Keratinocyte (primary cell): Measurements from ENCODE around the gene IL1RAPL2. TPM values are rescaled to one million over a fixed set of nuclear protein-coding genes. Genes with fewer than 3 reads are reported as not detected.

Experiments
- DNase-seq: peaks from one replicate; pipeline ENCODE4 v3.0.0-alpha.2; 2011; ENCODE audit warnings: low read depth, missing footprints, low spot score
- FAIRE-seq: peaks from 2 replicates; lab custom pipeline; 2011; peaks lifted over from hg19 to GRCh38; lab: Jason Lieb, UNC
- H2AFZ ChIP-seq: 2 replicates; pipeline ENCODE4 v1.6.0; 2012; ENCODE audit warnings: low read length, control low read depth, inconsistent platforms; ENCODE audit not compliant: control insufficient read depth
- H3K27ac ChIP-seq: 2 replicates; pipeline ENCODE4 v1.5.1; 2011; ENCODE audit warnings: low read length; ENCODE audit not compliant: control insufficient read depth, insufficient read depth
- H3K27me3 ChIP-seq: 3 replicates; pipeline ENCODE4 v1.6.0; 2011; ENCODE audit warnings: low read length; ENCODE audit not compliant: control insufficient read depth, insufficient read depth; ENCODE audit errors: extremely low read depth
- H3K36me3 ChIP-seq, 2 experiments: 2 replicates in 1 of 2; 3 replicates in 1 of 2; pipeline ENCODE4 v1.5.1; 2011; ENCODE audit warnings: low read length in 2 of 2, mild to moderate bottlenecking in 1 of 2; ENCODE audit not compliant: control insufficient read depth in 2 of 2, insufficient read depth in 2 of 2; ENCODE audit errors: extremely low read depth in 1 of 2
- H3K4me1 ChIP-seq: 3 replicates; pipeline ENCODE4 v1.5.1; 2011; ENCODE audit warnings: low read length; ENCODE audit not compliant: control insufficient read depth, insufficient read depth; ENCODE audit errors: extremely low read depth
- H3K4me2 ChIP-seq: 3 replicates; pipeline ENCODE4 v1.6.0; 2011; ENCODE audit warnings: low read depth, low read length; ENCODE audit not compliant: control insufficient read depth, insufficient read depth; ENCODE audit errors: extremely low read depth
- H3K4me3 ChIP-seq, 3 experiments: fragments of 200-600 bp in 1 of 3; sonication (generic) in 1 of 3; 2 replicates in 2 of 3; 3 replicates in 1 of 3; pipeline ENCODE4 v1.5.1; 2011 to 2016; ENCODE audit warnings: low read length in 3 of 3, mild to moderate bottlenecking in 3 of 3, control low read depth in 2 of 3, inconsistent platforms in 1 of 3, low read depth in 1 of 3, mixed read lengths in 1 of 3, mixed run types in 1 of 3, moderate library complexity in 1 of 3; ENCODE audit not compliant: control insufficient read depth in 2 of 3, insufficient read depth in 2 of 3; ENCODE audit errors: extremely low read depth in 1 of 3
- H3K79me2 ChIP-seq: 2 replicates; pipeline ENCODE4 v1.6.0; 2012; ENCODE audit warnings: low read length; ENCODE audit not compliant: control insufficient read depth, insufficient read depth
- H3K9ac ChIP-seq: 3 replicates; pipeline ENCODE4 v1.6.0; 2011; ENCODE audit warnings: low read length; ENCODE audit not compliant: control insufficient read depth, insufficient read depth; ENCODE audit errors: extremely low read depth
- H3K9me1 ChIP-seq: 3 replicates; pipeline ENCODE4 v1.6.0; 2011; ENCODE audit warnings: low read length; ENCODE audit not compliant: control insufficient read depth, insufficient read depth; ENCODE audit errors: extremely low read depth
- H3K9me3 ChIP-seq: 2 replicates; pipeline ENCODE4 v1.5.1; 2012; ENCODE audit warnings: low read depth, low read length; ENCODE audit not compliant: control insufficient read depth
- H4K20me1 ChIP-seq: 3 replicates; pipeline ENCODE4 v1.6.0; 2011; ENCODE audit warnings: low read length; ENCODE audit not compliant: control insufficient read depth, insufficient read depth; ENCODE audit errors: extremely low read depth
- CTCF ChIP-seq, 3 experiments: IDR thresholded peaks in 1 of 3; conservative IDR thresholded peaks in 1 of 3; optimal IDR thresholded peaks in 1 of 3; 2 replicates in 2 of 3; 3 replicates in 1 of 3; pipeline versions ENCODE3 to v1.5.1; 2011; ENCODE audit warnings: low read length in 3 of 3, mild to moderate bottlenecking in 3 of 3, moderate library complexity in 2 of 3, control low read depth in 1 of 3, inconsistent platforms in 1 of 3; ENCODE audit not compliant: insufficient read depth in 2 of 3; ENCODE audit errors: extremely low read depth in 1 of 3
- EZH2 ChIP-seq: IDR thresholded peaks from one replicate; pipeline ENCODE4 v1.6.1; 2012; ENCODE audit warnings: inconsistent platforms, mild to moderate bottlenecking, low read length, moderate library complexity
- dilution Hi-C: fragments of 300-500 bp; cut with MboI; formaldehyde crosslinking; loops from one replicate; pipeline ENCODE4 v1.7.0; 2020; ENCODE audit warnings: low sequenced_read_pairs; ENCODE audit not compliant: extremely low pct_ligation_motif_present
- polyA plus RNA-seq, 5 experiments: library from polyadenylated mRNA; depleted of rRNA in 3 of 5; stranded (reverse) in 3 of 5; stranded (forward) in 1 of 5; unstranded in 1 of 5; fragments of >200 nt; gene quantifications; 1 replicate in 1 of 5; 2 replicates in 3 of 5; 3 replicates in 1 of 5; pipeline versions ENCODE4 v1.2.1 to v1.2.3, GENCODE V29; 2011 to 2012; ENCODE audit warnings: missing spikeins in 2 of 5, low read depth in 1 of 5, low replicate concordance in 1 of 5

IL1RAPL2 gene
- polyA plus RNA-seq, 1 donor (not counting 4 experiments of a cell fraction or from before 2014, with no cell fraction given), result 0.24 TPM

- H3K9me3 ChIP-seq, result no peaks in the 10 kb centered on the region
- H3K79me2 ChIP-seq, result no peaks in the 10 kb centered on the region
- H3K9ac ChIP-seq, result no peak overlapping the region
- no peak overlapping the region for H2AFZ ChIP-seq
- H3K4me1 ChIP-seq, result no peaks in the 10 kb centered on the region
- H3K27me3 ChIP-seq, result no peaks in the 10 kb centered on the region
- no peaks in the 10 kb centered on the region for H3K36me3 ChIP-seq
- DNase-seq (no peak), FAIRE-seq (no peak)
- no peak overlapping the region for H3K27ac ChIP-seq
- H4K20me1 ChIP-seq, result no peaks in the 10 kb centered on the region
- H3K9me1 ChIP-seq, result no peaks in the 10 kb centered on the region
- no peak overlapping the region for H3K4me2 ChIP-seq
- no peak for TF ChIP-seq EZH2
- no peak for TF ChIP-seq CTCF (optimal IDR thresholded peaks at IDR 0.05 in 1 of 3, IDR thresholded peaks at IDR 0.05 in 1 of 3, conservative IDR thresholded peaks at IDR 0.05 in 1 of 3; ENCODE audit: extremely low read depth in 1 of 3, insufficient read depth in 2 of 3, low read length in 3 of 3)
- H3K4me3 ChIP-seq, result no peak overlapping the region
- dilution Hi-C loops, result no loop called here
Observed at GRCh38 chrX:105725228-105725627, 1159.2 kb downstream of the IL1RAPL2 start.

GRCh38 chrX:105738162-105738561 lies 1172.2 kb downstream of the IL1RAPL2 start:
- no peak overlapping the region for H2AFZ ChIP-seq
- no peaks in the 10 kb centered on the region for H3K36me3 ChIP-seq
- no peaks in the 10 kb centered on the region for H3K27me3 ChIP-seq
- no peak for TF ChIP-seq CTCF (optimal IDR thresholded peaks at IDR 0.05 in 1 of 3, IDR thresholded peaks at IDR 0.05 in 1 of 3, conservative IDR thresholded peaks at IDR 0.05 in 1 of 3; ENCODE audit: extremely low read depth in 1 of 3, insufficient read depth in 2 of 3, low read length in 3 of 3)
- no peak for TF ChIP-seq EZH2
- H3K9me1 ChIP-seq, result no peaks in the 10 kb centered on the region
- no peak overlapping the region for H3K9ac ChIP-seq
- no peak overlapping the region for H3K4me2 ChIP-seq
- no peaks in the 10 kb centered on the region for H3K9me3 ChIP-seq
- no peak for DNase-seq
- no peaks in the 10 kb centered on the region for H3K4me1 ChIP-seq
- H3K4me3 ChIP-seq, result no peak overlapping the region
- no peaks in the 10 kb centered on the region for H3K79me2 ChIP-seq
- dilution Hi-C loops, result no loop called here
- no peaks in the 10 kb centered on the region for H4K20me1 ChIP-seq
- no peak overlapping the region for H3K27ac ChIP-seq
- FAIRE-seq, result no peak
